Skeletal muscle satellite cell (primary cell): ENCODE measurements around the gene BCAT1.
"Not testable (repeated sequence)": the region's sequence is repeated elsewhere in the genome, so short reads cannot be mapped to it uniquely, and the experiment has no call there.

ENCODE experiments used
- H3K27me3 ChIP-seq: 2 replicates; pipeline ENCODE4 v1.7.0; 2013; ENCODE audit warnings: low read length; ENCODE audit not compliant: control insufficient read depth, insufficient read depth
- H3K36me3 ChIP-seq: 2 replicates; pipeline ENCODE4 v1.7.0; 2013; ENCODE audit warnings: mild to moderate bottlenecking, control low read depth, low read length; ENCODE audit not compliant: insufficient read depth
- H3K4me1 ChIP-seq: 2 replicates; pipeline ENCODE4 v1.7.0; 2013; ENCODE audit warnings: low read length; ENCODE audit not compliant: control insufficient read depth, insufficient read depth
- H3K4me2 ChIP-seq: 2 replicates; pipeline ENCODE4 v1.7.0; 2013; ENCODE audit warnings: mild to moderate bottlenecking, low read length
- H3K4me3 ChIP-seq: 2 replicates; pipeline ENCODE4 v1.7.0; 2013; ENCODE audit warnings: low read length
- H3K9ac ChIP-seq: 2 replicates; pipeline ENCODE4 v1.7.0; 2013; ENCODE audit warnings: mild to moderate bottlenecking, low read depth, low read length, moderate library complexity
- H3K9me3 ChIP-seq: replicated peaks from 2 replicates; pipeline ENCODE4 v1.7.0; 2013; ENCODE audit warnings: mild to moderate bottlenecking, control low read depth, low read length

Gene BCAT1

DNA sequence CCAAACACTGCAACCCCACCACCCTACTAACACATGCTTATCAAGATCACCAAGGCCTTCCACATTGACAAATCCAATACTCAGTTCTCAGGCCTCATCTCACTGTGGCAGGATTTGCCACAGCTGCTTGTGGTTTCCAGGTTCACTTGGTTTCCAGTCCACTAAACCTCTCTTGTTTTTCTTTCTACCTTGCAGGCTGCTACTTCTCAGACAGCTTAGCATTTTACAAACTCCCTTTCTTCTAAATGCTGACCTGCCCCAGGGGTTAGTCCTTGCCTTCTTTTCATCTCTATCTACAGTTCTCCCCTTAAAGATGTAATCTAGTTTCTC lies 84.1 kb downstream of the BCAT1 start:
- Histone ChIP-seq H3K9me3 (no peaks in the 10 kb centered on the region), H3K36me3 (peaks cover 10% of the 10 kb centered on the region), H3K4me3 (no peak overlapping the region), H3K4me1 (peaks cover 14% of the 10 kb centered on the region), H3K4me2 (peak overlapping the region; percentile 9), H3K9ac (no peak overlapping the region), H3K27me3 (no peaks in the 10 kb centered on the region)

DNA sequence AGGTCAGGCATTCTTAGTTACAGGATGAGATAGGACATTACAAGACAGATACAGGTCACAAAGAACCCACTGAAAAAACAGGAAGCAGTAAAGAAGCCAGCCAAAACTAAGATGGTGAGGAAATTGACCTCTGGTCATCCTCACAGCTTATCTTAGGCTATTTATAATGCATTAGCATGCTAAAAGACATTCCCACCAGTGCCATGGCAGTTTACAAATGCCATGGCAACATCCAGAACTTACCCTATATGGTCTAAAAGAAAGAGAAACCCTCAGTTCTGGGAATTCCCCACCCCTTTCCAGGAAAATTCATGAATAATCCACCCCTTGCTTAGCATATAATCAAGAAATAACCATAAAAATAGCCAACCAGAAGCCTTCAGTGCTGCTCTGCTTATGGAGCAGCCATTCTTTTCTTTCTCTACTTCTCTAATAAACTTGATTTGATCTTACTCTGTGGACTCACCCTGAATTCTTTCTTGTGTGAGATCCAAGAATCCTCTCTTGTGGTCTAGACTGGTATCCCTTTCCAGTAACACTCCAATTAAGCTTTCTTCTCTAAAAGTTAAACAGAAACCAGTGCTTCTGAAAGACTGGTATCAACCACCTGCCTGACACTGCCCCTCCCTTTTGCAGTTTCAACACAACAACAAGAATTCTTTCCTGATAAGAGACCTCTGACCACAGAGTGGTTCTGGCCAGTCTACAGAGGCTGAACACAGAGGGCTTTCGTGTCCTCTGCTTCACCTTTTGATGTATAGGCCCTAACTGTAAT lies 86.9 kb downstream of the BCAT1 start:
- no peaks in the 10 kb centered on the region for H3K27me3 ChIP-seq
- peaks cover 14% of the 10 kb centered on the region for H3K4me1 ChIP-seq
- H3K9me3 ChIP-seq: no peaks in the 10 kb centered on the region
- H3K36me3 ChIP-seq: peaks cover 6% of the 10 kb centered on the region
- no peak overlapping the region for H3K9ac ChIP-seq
- no peak overlapping the region for H3K4me3 ChIP-seq
- no peak overlapping the region for H3K4me2 ChIP-seq

DNA sequence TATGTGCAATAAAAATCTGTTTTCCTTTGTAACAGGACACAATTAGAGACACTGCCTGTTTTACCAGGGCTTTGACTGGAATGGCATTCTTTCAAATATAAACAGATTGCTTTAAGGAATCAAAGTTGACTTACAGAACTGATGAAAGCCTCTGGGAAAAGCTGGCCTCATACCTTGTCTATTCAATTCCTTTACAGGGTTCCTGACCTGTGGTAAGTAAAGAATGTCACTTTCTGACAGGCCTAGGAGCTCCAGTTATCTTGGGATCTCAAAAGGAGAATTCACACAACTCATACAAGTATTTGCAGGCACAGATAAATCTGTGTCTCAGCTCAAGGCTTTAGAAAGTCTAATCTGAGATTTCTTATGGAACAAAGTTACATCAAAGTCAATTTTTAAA lies 88.4 kb downstream of the BCAT1 start:
- H3K9me3 ChIP-seq: no peaks in the 10 kb centered on the region
- H3K9ac ChIP-seq: no peak overlapping the region
- no peaks in the 10 kb centered on the region for H3K27me3 ChIP-seq
- peaks cover 20% of the 10 kb centered on the region for H3K4me1 ChIP-seq
- H3K4me3 ChIP-seq: no peak overlapping the region
- no peak overlapping the region for H3K4me2 ChIP-seq
- peaks cover 6% of the 10 kb centered on the region for H3K36me3 ChIP-seq

DNA sequence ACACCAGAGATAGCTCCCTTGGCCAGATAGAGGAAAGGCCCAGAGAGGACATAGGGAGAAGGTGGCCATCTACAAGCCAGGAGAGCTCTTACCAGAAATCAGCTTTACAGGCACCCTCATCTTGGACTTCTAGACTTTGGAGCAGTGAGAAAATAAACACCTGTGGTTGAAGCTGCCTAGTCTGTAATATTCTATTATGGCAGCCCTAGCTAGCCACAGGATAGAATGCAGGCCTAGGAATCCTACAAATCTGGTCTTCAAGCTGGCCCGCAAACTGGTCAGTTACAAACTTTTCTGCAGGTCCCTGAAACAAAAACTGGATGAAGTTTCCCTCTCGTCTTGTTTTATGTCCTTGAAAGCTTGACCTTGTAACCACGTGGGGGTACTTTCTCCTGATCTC lies 92.4 kb downstream of the BCAT1 start:
- Histone ChIP-seq H3K9me3 (no peaks in the 10 kb centered on the region), H3K4me1 (peaks cover 24% of the 10 kb centered on the region), H3K36me3 (no peaks in the 10 kb centered on the region), H3K27me3 (no peaks in the 10 kb centered on the region), H3K9ac (no peak overlapping the region), H3K4me2 (no peak overlapping the region), H3K4me3 (no peak overlapping the region)

DNA sequence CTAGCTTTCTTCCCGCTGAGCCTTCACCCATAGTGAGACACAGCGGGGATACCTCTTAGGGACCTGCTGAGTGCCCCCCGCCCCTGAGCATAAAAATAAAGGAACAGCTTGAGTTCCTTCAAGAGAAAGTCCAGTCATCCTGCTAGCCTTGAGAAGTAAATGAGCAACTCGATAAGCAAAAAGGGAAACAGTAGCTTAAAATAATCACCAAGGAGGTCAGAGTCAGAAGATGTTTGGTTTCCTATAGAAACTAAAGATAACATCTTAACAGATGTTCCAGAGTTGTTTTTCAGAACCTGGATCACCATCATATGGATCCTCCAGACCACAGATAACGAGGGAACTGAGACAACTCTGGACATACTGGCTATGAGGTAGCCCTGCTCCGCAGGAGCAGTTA lies 94.0 kb downstream of the BCAT1 start:
- no peak overlapping the region for H3K9ac ChIP-seq
- H3K4me3 ChIP-seq: no peak overlapping the region
- no peak overlapping the region for H3K4me2 ChIP-seq
- H3K9me3 ChIP-seq: no peaks in the 10 kb centered on the region
- no peaks in the 10 kb centered on the region for H3K36me3 ChIP-seq
- H3K4me1 ChIP-seq: peaks cover 24% of the 10 kb centered on the region
- no peaks in the 10 kb centered on the region for H3K27me3 ChIP-seq

DNA sequence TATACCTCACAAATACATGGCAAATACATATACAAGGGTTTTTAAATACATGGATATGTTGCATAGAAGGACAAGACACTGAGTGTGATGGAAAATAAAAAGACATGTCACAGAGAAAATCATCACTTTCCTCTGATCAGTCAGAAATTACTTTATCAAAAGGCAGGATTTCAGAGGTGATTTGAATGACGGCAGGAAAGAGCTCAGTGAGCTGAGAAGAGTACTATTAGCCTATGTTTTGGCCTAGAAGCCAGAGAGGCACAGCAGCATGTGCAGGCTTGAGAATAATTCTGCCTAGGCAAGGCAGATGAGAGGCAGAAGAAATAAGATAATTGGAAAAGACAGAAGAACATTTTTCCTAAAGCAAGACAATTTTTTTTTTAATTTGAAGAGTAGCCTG lies 94.9 kb downstream of the BCAT1 start:
- Histone ChIP-seq H3K9ac (no peak overlapping the region), H3K4me2 (no peak overlapping the region), H3K4me3 (no peak overlapping the region), H3K4me1 (peaks cover 24% of the 10 kb centered on the region), H3K27me3 (no peaks in the 10 kb centered on the region), H3K36me3 (no peaks in the 10 kb centered on the region), H3K9me3 (no peaks in the 10 kb centered on the region)

DNA sequence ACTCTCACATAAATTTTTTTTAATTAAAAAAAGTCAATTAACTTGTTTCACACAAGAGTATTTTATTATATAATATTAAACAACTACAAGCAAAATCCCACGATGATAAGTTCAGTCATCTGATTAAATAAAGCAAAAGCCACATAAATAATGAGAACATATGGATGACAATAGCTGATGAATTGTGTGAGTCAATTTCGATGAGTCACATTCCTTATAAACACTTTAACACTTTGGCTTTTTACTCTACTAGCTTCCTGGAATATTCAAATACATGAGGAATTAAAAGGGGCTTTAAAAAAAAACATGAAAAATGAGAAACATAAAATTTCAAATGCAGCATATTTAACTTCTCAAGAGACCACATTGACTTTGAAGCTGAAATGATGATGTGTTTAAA lies 95.3 kb downstream of the BCAT1 start:
- Histone ChIP-seq H3K4me3 (no peak overlapping the region), H3K27me3 (no peaks in the 10 kb centered on the region), H3K4me2 (no peak overlapping the region), H3K9ac (no peak overlapping the region), H3K4me1 (peaks cover 24% of the 10 kb centered on the region), H3K36me3 (no peaks in the 10 kb centered on the region), H3K9me3 (no peaks in the 10 kb centered on the region)

DNA sequence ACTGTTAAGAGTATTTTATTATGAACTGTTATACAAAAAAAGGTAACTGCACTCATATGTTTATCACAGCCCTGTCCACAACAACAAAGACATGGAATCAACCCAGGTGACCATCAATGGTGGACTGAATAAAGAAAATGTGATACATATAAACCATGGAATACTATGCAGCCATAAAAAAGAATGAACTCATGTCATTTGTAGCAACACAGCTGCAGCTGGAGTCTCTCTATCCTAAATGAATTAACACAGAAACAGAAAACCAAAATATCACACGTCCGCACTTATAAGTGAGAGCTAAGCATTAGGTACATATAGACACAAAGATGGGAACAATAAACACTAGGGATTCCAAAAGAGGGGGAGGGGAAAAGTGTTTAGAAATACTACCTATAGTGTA lies 95.8 kb downstream of the BCAT1 start:
- H3K27me3 ChIP-seq: no peaks in the 10 kb centered on the region
- H3K36me3 ChIP-seq: no peaks in the 10 kb centered on the region
- peaks cover 24% of the 10 kb centered on the region for H3K4me1 ChIP-seq
- no peak overlapping the region for H3K4me3 ChIP-seq
- H3K9me3 ChIP-seq: no peaks in the 10 kb centered on the region
- H3K9ac ChIP-seq: no peak overlapping the region
- no peak overlapping the region for H3K4me2 ChIP-seq

DNA sequence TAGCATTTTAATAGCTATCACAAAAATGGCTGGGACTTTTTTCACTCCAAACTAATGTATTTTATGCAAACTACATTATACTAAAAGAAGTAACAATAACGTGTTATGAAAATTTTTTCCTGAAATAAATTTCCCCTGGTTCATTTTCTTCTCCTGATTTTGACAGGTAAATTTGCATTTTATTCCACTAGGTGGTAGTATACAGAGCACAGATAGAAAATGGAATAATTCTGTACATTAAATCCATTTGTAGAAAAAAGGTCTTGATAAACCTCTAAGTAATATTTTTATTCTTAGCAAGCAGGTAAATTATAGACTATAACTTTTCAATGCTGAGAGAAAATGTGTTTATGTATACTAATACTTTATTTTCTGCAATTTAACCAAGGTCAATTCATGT lies 96.5 kb downstream of the BCAT1 start:
- H3K27me3 ChIP-seq: no peaks in the 10 kb centered on the region
- no peak overlapping the region for H3K4me3 ChIP-seq
- peaks cover 24% of the 10 kb centered on the region for H3K4me1 ChIP-seq
- H3K9me3 ChIP-seq: no peaks in the 10 kb centered on the region
- no peak overlapping the region for H3K9ac ChIP-seq
- no peak overlapping the region for H3K4me2 ChIP-seq
- no peaks in the 10 kb centered on the region for H3K36me3 ChIP-seq

DNA sequence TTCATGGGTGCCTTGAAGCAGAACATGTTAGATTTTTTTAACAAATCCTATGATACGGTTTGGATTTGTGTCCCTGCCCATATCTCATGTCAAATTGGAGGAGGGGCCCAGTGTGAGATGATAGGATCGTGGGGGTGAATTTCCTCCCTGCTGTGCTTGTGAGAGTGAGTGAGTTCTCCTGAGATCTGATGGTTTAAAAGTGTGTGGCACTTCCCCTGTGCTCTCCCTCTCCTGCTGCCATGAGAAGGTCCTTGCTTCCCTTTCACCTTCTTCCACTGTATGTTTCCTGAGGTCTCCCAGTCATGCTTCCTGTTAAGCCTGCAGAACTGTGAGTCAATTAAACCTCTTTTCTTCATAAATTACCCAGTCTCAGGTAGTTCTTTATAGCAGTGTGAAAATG lies 97.0 kb downstream of the BCAT1 start:
- H3K4me2 ChIP-seq, H3K27me3 ChIP-seq, H3K9me3 ChIP-seq, H3K9ac ChIP-seq, H3K36me3 ChIP-seq, H3K4me3 ChIP-seq: not testable (repeated sequence)
- peaks cover 24% of the 10 kb centered on the region for H3K4me1 ChIP-seq

DNA sequence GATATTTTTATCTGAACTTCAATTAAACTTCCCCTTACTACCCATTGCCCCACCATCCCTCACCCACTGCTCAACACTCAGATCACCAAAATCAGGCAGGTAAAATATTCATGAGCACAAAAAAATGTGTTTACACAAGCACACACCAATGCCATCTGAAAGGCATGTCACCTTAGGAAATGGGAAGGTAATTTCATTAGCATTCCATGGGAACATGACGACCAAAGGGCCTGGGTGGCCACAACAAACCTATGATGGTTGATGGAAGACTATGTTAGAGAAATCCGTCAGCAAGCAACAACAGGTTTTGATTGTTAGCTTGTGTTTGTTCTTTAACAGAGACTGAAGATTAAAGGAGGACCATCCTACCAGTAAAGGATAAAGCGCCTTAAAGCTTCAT lies 97.6 kb downstream of the BCAT1 start:
- Histone ChIP-seq H3K4me2 (no peak overlapping the region), H3K9ac (no peak overlapping the region), H3K4me1 (peaks cover 24% of the 10 kb centered on the region), H3K27me3 (no peaks in the 10 kb centered on the region), H3K4me3 (no peak overlapping the region), H3K9me3 (no peaks in the 10 kb centered on the region), H3K36me3 (no peaks in the 10 kb centered on the region)

DNA sequence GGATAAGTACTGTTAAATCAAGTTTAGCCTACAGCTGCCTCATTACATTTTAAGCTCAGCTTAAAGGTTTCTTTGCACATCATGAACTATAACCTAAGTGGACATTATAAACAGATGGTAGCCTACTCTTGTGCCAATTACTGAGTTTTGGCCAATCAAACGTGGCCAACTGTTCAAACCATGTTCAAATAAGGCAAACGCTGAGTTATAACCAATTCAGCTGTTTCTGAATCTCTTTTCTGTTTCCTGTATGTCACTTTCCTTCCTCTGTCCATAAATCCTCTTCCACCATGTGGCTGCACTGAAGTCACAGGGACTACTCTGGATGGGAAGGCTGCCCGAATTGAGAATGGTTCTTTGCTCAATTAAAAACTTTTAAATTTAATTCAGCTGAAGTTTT lies 98.4 kb downstream of the BCAT1 start:
- H3K4me1 ChIP-seq: peaks cover 19% of the 10 kb centered on the region
- H3K9me3 ChIP-seq: no peaks in the 10 kb centered on the region
- H3K27me3 ChIP-seq: no peaks in the 10 kb centered on the region
- H3K36me3 ChIP-seq: no peaks in the 10 kb centered on the region
- no peak overlapping the region for H3K4me2 ChIP-seq
- no peak overlapping the region for H3K9ac ChIP-seq
- H3K4me3 ChIP-seq: no peak overlapping the region
